Activated naive CD4-positive, alpha-beta T cell treated with anti-CD3 and anti-CD28 coated beads, Interleukin-2, amount 50 U/mL, for 16 hours (primary cell): ENCODE results near the gene FSIP2.
"Not testable (repeated sequence)": the region's sequence is repeated elsewhere in the genome, so short reads cannot be mapped to it uniquely, and the experiment has no call there.

Experiments used
- DNase-seq: peaks from one replicate; pipeline ENCODE4 v3.0.0-alpha.2; 2020

FSIP2 gene

DNA sequence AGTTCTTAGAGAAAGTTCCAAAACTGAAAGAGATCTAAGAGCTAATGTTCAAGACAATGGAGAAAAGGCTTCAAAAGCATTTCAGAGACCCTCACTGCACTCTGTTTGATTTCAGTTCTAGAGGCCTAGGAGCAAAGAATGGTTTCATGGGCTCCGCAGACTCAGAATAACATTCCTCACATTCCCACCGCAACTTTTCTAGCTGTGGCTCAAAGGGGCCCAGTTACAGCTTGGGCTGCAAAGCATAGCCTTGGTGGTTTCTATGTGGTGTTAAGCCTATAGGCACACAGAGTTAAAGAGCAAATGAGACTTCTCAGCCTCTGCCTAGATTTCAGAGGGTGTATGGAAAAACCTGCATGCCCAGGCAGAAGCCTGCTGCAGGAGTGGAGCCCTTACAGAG lies 73.0 kb downstream of the FSIP2 start:
- no peak for DNase-seq

DNA sequence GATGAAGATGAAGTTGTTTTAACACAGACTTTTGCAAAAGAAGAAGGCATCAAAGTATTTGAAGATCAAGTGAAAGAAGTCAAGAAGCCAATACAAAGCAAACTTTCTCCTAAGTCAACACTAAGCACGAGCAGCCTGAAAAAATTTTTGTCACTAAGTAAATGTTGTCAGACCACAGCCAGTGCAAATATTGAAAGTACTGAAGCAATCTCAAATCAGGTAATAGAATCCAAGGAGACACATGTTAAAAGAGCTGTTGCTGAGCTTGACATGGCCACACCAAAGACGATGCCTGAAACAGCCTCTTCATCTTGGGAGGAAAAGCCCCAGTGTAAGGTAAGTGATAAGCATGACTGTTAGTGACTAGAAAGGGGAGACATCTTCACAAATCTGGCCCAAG lies 75.1 kb downstream of the FSIP2 start:
- DNase-seq = no peak

DNA sequence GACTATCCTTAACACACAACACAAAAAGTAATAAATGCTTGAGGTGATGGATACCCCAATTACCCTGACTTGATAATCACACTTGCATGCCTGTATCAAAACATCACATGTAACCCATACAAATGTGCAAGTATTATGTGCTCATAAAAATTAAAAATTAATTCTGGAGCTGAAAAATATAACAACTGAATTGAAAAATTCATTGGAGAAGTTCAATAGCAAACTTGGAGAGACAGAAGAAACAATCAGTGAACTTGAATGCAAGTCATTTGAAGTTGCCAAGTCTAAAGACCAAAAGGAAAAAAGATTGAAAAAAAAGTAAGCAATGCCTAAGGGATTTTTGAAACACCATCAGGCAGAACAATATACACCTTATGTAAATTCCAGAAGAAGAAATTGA lies 79.4 kb downstream of the FSIP2 start:
- no peak for DNase-seq

DNA sequence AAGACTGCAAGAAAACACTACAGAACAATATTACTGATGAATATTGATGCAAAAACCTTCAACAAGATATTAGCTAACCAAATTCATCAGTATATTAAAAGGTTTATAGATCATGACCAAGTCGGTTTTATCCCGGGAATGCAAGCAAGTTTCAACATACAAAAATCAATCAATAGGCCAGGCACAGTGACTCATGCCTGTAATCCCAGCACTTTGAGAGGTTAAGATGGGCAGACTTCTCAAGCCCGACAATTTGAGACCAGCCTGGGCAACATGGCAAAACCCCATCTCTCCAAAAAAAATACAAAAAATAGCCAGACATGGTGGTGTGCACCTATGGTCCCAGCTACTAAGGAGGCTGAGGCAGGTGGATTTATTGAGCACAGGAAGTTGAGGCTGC lies 82.9 kb downstream of the FSIP2 start:
- DNase-seq = no peak

DNA sequence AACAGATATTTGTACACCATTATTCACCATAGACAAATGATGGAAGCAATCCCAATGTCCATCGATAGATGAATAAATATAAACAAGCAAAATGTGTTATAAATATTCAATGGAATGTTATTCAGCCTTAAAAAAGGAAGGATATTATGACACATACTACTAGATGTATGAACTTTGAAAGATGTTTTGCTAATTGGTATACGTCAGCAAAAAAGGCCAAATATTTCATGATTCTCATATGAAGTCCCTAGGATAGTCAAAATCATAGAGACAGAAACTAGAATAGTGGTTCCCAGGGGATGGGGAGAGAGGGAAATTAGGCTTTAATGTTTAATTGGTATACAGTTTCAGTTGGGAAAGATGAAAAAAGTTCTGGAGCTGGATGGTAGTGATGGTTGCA lies 85.2 kb downstream of the FSIP2 start:
- DNase-seq = no peak

GRCh38 chr2:185825557-185825956 lies 87.0 kb downstream of the FSIP2 start:
- DNase-seq = no peak

GRCh38 chr2:185828326-185828725 lies 89.7 kb downstream of the FSIP2 start:
- no peak for DNase-seq

GRCh38 chr2:185833864-185834263 lies 95.3 kb downstream of the FSIP2 start:
- no peak for DNase-seq

DNA sequence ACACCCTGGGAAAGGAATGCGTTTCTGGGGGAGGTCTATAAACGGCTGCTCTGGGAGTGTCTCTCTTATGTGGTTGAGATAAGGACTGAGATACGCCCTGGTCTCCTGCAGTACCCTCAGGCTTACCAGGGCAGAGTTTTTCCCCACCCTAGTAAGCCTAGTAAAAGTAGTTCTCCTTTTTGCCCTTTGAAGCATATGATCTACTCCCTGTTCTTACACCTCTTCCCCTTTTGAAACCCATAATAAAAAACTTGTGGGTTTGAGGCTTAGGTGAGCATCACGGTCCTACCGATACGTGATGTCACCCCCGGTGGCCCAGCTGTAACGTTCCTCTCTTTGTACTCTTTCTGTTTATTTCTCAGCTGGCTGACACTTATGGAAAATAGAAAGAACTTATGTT lies 97.4 kb downstream of the FSIP2 start:
- DNase-seq = no peak

DNA sequence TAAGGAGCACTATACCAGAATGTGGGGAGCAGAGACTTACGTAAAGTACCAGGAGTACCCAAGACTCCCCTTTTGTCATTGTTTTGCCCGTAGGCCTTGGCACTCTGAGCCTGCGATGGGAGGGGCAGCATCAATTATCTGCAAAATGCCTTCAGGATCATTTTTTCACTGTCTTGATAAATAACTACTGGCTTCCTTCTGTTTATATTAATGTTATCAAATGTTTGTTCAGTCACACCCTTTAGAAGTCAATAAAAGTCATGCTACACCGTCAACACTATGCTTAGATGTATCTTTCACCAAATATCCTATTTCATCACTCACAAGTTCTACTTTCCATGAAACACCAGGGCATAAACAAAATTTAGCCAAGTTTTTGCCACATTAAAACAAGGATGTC lies 116.3 kb downstream of the FSIP2 start:
- no peak for DNase-seq

DNA sequence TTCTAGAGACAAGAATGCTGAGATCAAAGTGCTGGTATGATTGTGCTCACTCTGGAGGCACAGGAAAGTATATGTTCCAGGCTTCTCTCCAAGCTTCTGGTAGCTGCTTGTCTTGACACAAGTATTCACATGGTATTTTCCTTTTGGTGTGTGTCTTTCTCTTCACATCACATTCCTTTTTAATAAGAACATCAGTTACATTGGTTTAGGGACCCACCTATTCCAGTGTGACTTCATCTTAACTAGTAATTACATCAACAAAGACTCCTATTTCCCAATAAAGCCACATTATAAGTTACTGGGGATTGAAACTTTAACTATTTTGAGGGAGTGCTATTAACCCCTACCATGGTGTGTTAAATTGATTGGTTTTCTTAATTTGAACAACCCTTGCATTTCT lies 119.1 kb downstream of the FSIP2 start:
- DNase-seq = no peak

GRCh38 chr2:185859506-185859905 lies 120.9 kb downstream of the FSIP2 start:
- DNase-seq = no peak

GRCh38 chr2:185860321-185860720 lies 121.7 kb downstream of the FSIP2 start:
- no peak for DNase-seq

DNA sequence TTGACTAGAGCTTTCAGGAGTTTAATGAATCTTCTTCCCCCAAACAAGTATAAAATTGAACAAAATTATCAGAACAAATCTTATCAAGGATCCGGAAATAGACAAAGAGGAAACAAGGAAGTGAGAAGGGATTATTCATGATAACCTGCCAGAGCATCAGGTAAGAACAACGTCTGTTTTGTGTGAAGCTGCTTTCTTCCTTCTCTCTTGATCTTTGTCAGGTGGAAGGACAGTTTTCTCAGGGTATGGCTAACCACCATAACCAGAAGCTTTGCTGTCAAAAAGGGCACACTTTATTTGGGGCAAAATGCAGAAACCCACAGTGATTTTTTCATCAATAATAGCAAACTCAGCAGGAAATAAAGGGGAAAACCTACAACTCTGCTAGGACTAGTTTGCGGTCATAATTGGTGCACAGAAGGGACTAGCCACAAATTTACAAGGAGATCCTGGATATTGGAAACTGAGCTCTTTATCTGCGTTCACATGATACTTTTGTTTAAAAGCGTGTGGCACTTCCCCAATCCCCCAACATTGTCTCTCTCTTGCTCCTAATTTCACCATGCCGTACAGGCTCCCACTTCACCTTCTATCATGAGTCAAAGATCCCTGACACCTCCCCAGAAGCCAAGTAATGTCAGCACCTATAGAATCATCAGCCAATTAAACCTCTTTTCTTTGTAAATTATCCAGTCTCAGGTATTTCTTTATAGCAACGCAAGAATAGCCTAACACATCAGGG lies 124.2 kb downstream of the FSIP2 start:
- DNase-seq = no peak

GRCh38 chr2:185864468-185865260 lies 126.1 kb downstream of the FSIP2 start:
- DNase-seq = not testable (repeated sequence)

DNA sequence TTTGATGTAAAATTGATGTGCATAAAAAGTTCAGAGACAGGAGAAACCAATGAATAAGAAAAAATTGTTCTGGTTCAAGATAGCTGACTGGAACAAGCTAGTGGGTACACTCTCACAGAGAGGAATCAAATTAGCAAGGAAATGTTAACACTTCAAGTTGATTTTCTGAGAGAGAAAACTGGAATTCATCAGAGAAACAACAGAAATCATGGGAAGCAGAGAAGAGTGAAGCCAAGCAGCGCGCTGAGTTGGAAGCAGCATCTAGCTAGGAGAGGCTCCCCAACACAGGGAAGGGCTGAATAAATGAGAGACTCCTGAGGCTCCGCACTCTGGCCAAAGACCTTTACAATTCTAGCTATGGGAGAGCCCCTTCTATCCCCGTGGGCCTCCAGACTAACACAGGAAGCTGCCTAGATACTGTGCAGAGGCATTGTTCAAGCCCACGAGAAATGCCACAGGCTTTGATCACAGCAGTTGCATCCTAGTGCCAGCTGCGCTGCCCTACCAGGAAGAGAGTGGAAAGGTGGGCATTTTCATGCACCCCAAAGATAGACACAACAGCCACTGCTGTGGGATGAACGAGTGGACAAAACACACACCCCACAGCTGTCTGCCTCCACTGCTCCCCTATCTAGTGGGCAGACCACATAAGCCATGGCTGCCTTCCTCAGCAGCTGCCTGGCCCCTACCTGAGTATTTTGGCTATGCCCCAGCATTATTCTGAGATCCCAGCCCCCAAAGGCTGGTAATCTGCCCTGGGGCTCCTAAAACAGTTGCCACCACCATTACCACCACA lies 136.7 kb downstream of the FSIP2 start:
- no peak for DNase-seq

DNA sequence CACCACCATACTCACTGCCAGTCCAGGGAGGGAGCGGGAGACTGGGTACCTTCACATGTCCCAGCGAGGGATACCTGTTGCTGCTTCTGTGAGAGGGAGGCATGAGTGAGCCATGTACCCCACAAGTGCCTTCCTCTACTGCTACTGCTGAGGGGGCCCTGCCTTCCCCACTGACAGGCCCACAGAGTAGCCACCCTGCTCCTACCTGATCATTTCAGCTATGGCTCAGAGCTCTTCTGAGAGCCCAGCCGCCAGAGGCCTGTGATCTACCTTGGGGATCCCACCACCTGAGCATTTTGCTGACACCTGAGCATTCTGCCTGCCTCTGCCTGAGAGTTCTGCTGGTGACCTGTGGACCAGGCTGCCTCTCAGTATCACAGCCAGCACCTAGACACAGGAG lies 137.6 kb downstream of the FSIP2 start:
- no peak for DNase-seq

DNA sequence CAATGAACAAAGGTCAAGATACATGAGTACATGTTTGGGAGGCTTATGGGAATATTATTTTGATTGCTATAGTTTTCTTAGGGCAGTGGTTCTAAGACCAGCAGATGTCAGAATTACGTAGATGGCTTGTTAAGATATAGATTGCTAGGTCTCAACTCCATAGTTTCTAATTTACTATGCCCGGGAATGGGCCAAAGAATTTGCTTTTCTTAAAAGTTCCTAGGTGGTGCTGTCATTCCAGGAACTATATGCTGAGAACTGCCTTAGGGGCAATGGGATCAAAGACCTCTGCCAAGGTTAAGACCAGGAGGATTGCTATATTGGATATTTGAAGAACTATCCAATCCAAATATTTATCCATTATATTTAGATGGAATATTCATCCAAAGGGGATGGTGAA lies 141.8 kb downstream of the FSIP2 start:
- DNase-seq = no peak
